NCI-H524 (cell line): ENCODE data around the gene NAALADL2.
A peak's percentile ranks its signal among the peaks of the same experiment; 100 is the strongest.

ENCODE experiments used
- DNase-seq, 2 experiments: peaks; one replicate each; lab custom pipeline; 2025; lab: John Stamatoyannopoulos, UW

The NAALADL2 gene

GRCh38 chr3:175308097-175308496, 449.0 kb downstream of the NAALADL2 start:
- DNase-seq: no peak

GRCh38 chr3:175310046-175310445, 450.9 kb downstream of the NAALADL2 start:
- no peak for DNase-seq

GRCh38 chr3:175311404-175311803, 452.3 kb downstream of the NAALADL2 start:
- no peak for DNase-seq

GRCh38 chr3:175311946-175312345, 452.8 kb downstream of the NAALADL2 start:
- DNase-seq: peak in 1 of 2 experiments; percentile 21

- no peak for DNase-seq
These were observed 453.7 kb downstream of the NAALADL2 start for GRCh38 chr3:175312791-175313190.

- DNase-seq: peak; percentile 30 to 67
These were observed 457.7 kb downstream of the NAALADL2 start for GRCh38 chr3:175316799-175317198.

GRCh38 chr3:175325440-175325839, 466.3 kb downstream of the NAALADL2 start:
- DNase-seq: no peak

GRCh38 chr3:175326041-175326440, 466.9 kb downstream of the NAALADL2 start:
- no peak for DNase-seq

GRCh38 chr3:175329373-175329772, 470.2 kb downstream of the NAALADL2 start:
- no peak for DNase-seq

GRCh38 chr3:175335229-175335628, 476.1 kb downstream of the NAALADL2 start:
- DNase-seq: no peak

GRCh38 chr3:175336406-175337133, 477.4 kb downstream of the NAALADL2 start:
- DNase-seq: no peak

- no peak for DNase-seq
These were observed 478.5 kb downstream of the NAALADL2 start for GRCh38 chr3:175337631-175338030.

GRCh38 chr3:175338775-175339535, 479.8 kb downstream of the NAALADL2 start:
- DNase-seq: no peak

- no peak for DNase-seq
These were observed 481.3 kb downstream of the NAALADL2 start for GRCh38 chr3:175340338-175341015.

- DNase-seq: no peak
These were observed 483.1 kb downstream of the NAALADL2 start for GRCh38 chr3:175342196-175342595.

GRCh38 chr3:175343946-175344345, 484.8 kb downstream of the NAALADL2 start:
- DNase-seq: no peak

GRCh38 chr3:175346573-175347356, 487.6 kb downstream of the NAALADL2 start:
- no peak for DNase-seq

GRCh38 chr3:175349168-175349567, 490.0 kb downstream of the NAALADL2 start:
- no peak for DNase-seq

GRCh38 chr3:175355801-175356335, 496.7 kb downstream of the NAALADL2 start:
- no peak for DNase-seq

GRCh38 chr3:175356899-175357324, 497.8 kb downstream of the NAALADL2 start:
- no peak for DNase-seq

- DNase-seq: peak in 1 of 2 experiments; percentile 26
These were observed 498.6 kb downstream of the NAALADL2 start for GRCh38 chr3:175357758-175358157.

GRCh38 chr3:175358935-175359334, 499.8 kb downstream of the NAALADL2 start:
- DNase-seq: no peak
